ENCODE measurements around the gene FAM118B.

FAM118B gene

GRCh38 chr11:126277322-126277721, 65.7 kb downstream of the FAM118B start:
- H3K4me3 ChIP-seq (ENCODE audit: low read length), result no peak overlapping the region
- no peak for TF ChIP-seq CTCF (conservative IDR thresholded peaks at IDR 0.05; ENCODE audit: low read depth, low read length)
- no peak for DNase-seq (ENCODE audit: low read depth)

GRCh38 chr11:126277780-126278179, 66.2 kb downstream of the FAM118B start:
- no peak for DNase-seq (ENCODE audit: low read depth)
- H3K4me3 ChIP-seq (ENCODE audit: low read length), result no peak overlapping the region
- TF ChIP-seq CTCF (conservative IDR thresholded peaks at IDR 0.05; ENCODE audit: low read depth, low read length), result no peak

- TF ChIP-seq CTCF (conservative IDR thresholded peaks at IDR 0.05; ENCODE audit: low read depth, low read length), result no peak
- no peak overlapping the region for H3K4me3 ChIP-seq (ENCODE audit: low read length)
- DNase-seq (ENCODE audit: low read depth), result no peak
Measured at GRCh38 chr11:126279191-126279590, 67.6 kb downstream of the FAM118B start.

GRCh38 chr11:126280595-126280994, 69.0 kb downstream of the FAM118B start:
- DNase-seq (ENCODE audit: low read depth), result no peak
- no peak overlapping the region for H3K4me3 ChIP-seq (ENCODE audit: low read length)
- no peak for TF ChIP-seq CTCF (conservative IDR thresholded peaks at IDR 0.05; ENCODE audit: low read depth, low read length)

GRCh38 chr11:126281245-126281644, 69.7 kb downstream of the FAM118B start:
- DNase-seq (ENCODE audit: low read depth), result no peak
- H3K4me3 ChIP-seq (ENCODE audit: low read length), result no peak overlapping the region
- TF ChIP-seq CTCF (conservative IDR thresholded peaks at IDR 0.05; ENCODE audit: low read depth, low read length), result no peak

GRCh38 chr11:126281666-126282175, 70.1 kb downstream of the FAM118B start:
- DNase-seq (ENCODE audit: low read depth), result no peak
- TF ChIP-seq CTCF (conservative IDR thresholded peaks at IDR 0.05; ENCODE audit: low read depth, low read length), result no peak
- H3K4me3 ChIP-seq (ENCODE audit: low read length), result no peak overlapping the region

GRCh38 chr11:126282361-126282735, 70.8 kb downstream of the FAM118B start:
- H3K4me3 ChIP-seq (ENCODE audit: low read length), result peak overlapping the region; percentile 58
- no peak for DNase-seq (ENCODE audit: low read depth)
- no peak for TF ChIP-seq CTCF (conservative IDR thresholded peaks at IDR 0.05; ENCODE audit: low read depth, low read length)
